GM12878 (cell line): ENCODE data around the gene MYB. TPM values are rescaled to one million over a fixed set of nuclear protein-coding genes. Genes with fewer than 3 reads are reported as not detected.
A peak's percentile ranks its signal among the peaks of the same experiment; 100 is the strongest.

ENCODE experiments used
- CREB1 ChIP-seq: IDR thresholded peaks from 2 replicates; pipeline ENCODE4 v1.6.1; 2012; ENCODE audit warnings: low read depth, mild to moderate bottlenecking, inconsistent platforms
- FOS ChIP-seq: IDR thresholded peaks from 3 replicates; pipeline ENCODE4 v1.6.1; 2011; ENCODE audit warnings: borderline replicate concordance; ENCODE audit not compliant: insufficient read length; ENCODE audit errors: extremely low read depth
- MTA2 ChIP-seq: fragments of 450-650 bp; IDR thresholded peaks from 2 replicates; pipeline ENCODE4 v1.6.1; 2016; ENCODE audit warnings: low read depth, mild to moderate bottlenecking, moderate library complexity
- NBN ChIP-seq: fragments of 450-650 bp; IDR thresholded peaks from 2 replicates; pipeline ENCODE4 v1.6.1; 2016
- POLR2AphosphoS5 ChIP-seq: IDR thresholded peaks from 2 replicates; pipeline ENCODE4 v1.6.1; 2011; ENCODE audit warnings: mild to moderate bottlenecking, low read length, inconsistent platforms
- RAD51 ChIP-seq: fragments of 450-650 bp; IDR thresholded peaks from 2 replicates; pipeline ENCODE4 v1.6.1; 2016; ENCODE audit warnings: moderate library complexity, mild to moderate bottlenecking, inconsistent platforms
- SP1 ChIP-seq: IDR thresholded peaks from one replicate; pipeline ENCODE4 v1.6.1; 2011; ENCODE audit warnings: low read depth, low read length
- TBL1XR1 ChIP-seq: IDR thresholded peaks from 2 replicates; pipeline ENCODE4 v1.6.1; 2012; ENCODE audit warnings: low read depth, low read length, improper control_type of control experiment
- YBX1 ChIP-seq: fragments of 450-650 bp; IDR thresholded peaks from 2 replicates; pipeline ENCODE4 v1.6.1; 2016; ENCODE audit warnings: antibody characterized with exemption
- ZNF207 ChIP-seq: fragments of 450-650 bp; IDR thresholded peaks from 2 replicates; pipeline ENCODE4 v1.6.1; 2014; ENCODE audit warnings: antibody characterized with exemption, mild to moderate bottlenecking, borderline replicate concordance
- polyA plus RNA-seq, 11 experiments: library from polyadenylated mRNA; depleted of rRNA in 4 of 11; unstranded in 6 of 11; stranded (reverse) in 5 of 11; fragments of >200 nt; fragmentation: Nextera tagmentation in 4 of 11; fragmentation: Illumina TruSeq in 1 of 11; extraction: Ambion mirVana in 4 of 11; extraction: Trizol in 1 of 11; gene quantifications; 1 replicate in 1 of 11; 2 replicates in 10 of 11; pipeline versions ENCODE4 v1.2.1 to v1.2.3, GENCODE V29; 2011 to 2016; ENCODE audit warnings: inconsistent platforms in 2 of 11, missing spikeins in 2 of 11, low read depth in 1 of 11
- total RNA-seq, 4 experiments: library from RNA; depleted of rRNA in 3 of 4; stranded (reverse); fragments of >200 nt in 3 of 4; fragmentation: Illumina TruSeq in 1 of 4; extraction: Trizol in 1 of 4; gene quantifications; 2 replicates each; pipeline versions ENCODE4 v1.2.1 to v1.2.3, GENCODE V29; 2013 to 2021
- TF ChIP-seq, protein P1 (sequence below): IDR thresholded peaks from 2 replicates; pipeline ENCODE4 v1.6.1; 2011; ENCODE audit warnings: borderline replicate concordance, low read depth, mild to moderate bottlenecking, moderate library complexity, low read length; ENCODE audit not compliant: insufficient read depth, poor library complexity, severe bottlenecking
- TF ChIP-seq, protein P2 (sequence below): fragments of 450-650 bp; IDR thresholded peaks from 2 replicates; pipeline ENCODE4 v1.6.1; 2017; ENCODE audit warnings: borderline replicate concordance
- TF ChIP-seq, protein P3 (sequence below): fragments of 450-650 bp; IDR thresholded peaks from 2 replicates; pipeline ENCODE4 v1.6.1; 2017; ENCODE audit warnings: low read depth, mild to moderate bottlenecking, moderate library complexity
- TF ChIP-seq, protein P4 (sequence below): fragments of 450-650 bp; IDR thresholded peaks from 2 replicates; pipeline ENCODE4 v1.6.1; 2016; ENCODE audit warnings: mild to moderate bottlenecking, moderate library complexity, borderline replicate concordance
- TF ChIP-seq, protein P5 (sequence below): fragments of 450-650 bp; IDR thresholded peaks from 2 replicates; pipeline ENCODE4 v1.6.1; 2016; ENCODE audit warnings: mild to moderate bottlenecking
- TF ChIP-seq, protein P6 (sequence below): fragments of 450-650 bp; IDR thresholded peaks from 2 replicates; pipeline ENCODE4 v1.6.1; 2017; ENCODE audit warnings: antibody characterized with exemption, mild to moderate bottlenecking, moderate library complexity

Gene MYB
- total and polyA plus RNA-seq, 10 of the 15 experiments (the other 5 are each of a cell fraction or from before 2014, with no cell fraction given), result 7.0 to 29.8 (median 21.5) TPM

DNA sequence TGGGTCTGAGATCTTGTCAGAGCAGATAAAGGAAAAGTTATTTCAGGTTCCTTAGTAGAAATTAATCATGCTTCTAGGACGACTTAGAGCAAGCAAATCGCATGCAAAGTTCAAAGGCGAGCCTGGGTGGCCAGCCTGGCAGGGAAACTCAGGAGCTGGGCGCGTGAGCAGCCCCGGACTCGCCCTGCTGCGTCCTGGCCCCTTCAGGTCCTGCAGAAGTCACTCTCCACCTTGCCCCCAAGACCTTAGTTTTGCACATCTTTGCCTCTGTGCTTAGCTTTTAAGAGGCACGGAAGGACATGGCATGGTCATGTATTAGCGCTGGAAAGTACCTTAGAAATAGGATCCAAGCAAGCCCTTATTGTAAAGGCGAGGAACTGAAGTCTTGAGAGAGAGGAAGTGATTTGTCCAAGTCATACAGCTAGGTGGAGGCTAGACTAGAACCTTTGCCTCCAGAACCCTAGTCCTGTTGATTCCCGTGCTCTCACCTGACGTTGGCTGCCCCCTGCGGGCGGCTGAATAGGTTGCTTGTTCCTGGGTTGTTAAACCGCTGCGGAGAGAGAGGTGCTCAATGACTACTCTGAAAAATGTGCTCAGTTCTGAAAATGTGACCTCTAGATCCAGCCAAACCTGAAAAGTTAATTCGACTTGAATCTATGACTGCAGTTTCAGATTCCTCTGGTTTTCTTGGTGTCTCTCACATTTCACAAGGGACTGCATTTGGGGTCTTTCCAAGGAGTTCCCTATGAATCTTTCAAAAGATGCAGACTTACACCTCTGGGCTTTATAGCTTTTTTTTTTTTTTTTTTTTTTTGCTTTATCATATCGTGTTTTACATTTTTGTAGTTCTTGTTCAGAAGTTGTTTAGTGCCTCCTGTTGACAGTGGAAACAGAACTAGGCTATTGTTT is 2.7 kb downstream of the MYB start (continued):
- TF ChIP-seq TBL1XR1 (0 out of 2 replicates have a peak, but pooled peaks have one; percentile 15), MTA2 (no peak), YBX1 (no peak), POLR2AphosphoS5 (no peak), RAD51 (0 out of 2 replicates have a peak, but pooled peaks have one; percentile 9), SP1 (no peak), FOS (no peak), NBN (peak; percentile 32), ZNF207 (no peak), CREB1 (no peak)
- TF ChIP-seq, protein P1, sequence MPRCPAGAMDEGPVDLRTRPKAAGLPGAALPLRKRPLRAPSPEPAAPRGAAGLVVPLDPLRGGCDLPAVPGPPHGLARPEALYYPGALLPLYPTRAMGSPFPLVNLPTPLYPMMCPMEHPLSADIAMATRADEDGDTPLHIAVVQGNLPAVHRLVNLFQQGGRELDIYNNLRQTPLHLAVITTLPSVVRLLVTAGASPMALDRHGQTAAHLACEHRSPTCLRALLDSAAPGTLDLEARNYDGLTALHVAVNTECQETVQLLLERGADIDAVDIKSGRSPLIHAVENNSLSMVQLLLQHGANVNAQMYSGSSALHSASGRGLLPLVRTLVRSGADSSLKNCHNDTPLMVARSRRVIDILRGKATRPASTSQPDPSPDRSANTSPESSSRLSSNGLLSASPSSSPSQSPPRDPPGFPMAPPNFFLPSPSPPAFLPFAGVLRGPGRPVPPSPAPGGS, result no peak
- TF ChIP-seq, protein P2, sequence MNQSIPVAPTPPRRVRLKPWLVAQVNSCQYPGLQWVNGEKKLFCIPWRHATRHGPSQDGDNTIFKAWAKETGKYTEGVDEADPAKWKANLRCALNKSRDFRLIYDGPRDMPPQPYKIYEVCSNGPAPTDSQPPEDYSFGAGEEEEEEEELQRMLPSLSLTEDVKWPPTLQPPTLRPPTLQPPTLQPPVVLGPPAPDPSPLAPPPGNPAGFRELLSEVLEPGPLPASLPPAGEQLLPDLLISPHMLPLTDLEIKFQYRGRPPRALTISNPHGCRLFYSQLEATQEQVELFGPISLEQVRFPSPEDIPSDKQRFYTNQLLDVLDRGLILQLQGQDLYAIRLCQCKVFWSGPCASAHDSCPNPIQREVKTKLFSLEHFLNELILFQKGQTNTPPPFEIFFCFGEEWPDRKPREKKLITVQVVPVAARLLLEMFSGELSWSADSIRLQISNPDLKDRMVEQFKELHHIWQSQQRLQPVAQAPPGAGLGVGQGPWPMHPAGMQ, result no peak
- TF ChIP-seq, protein P3, sequence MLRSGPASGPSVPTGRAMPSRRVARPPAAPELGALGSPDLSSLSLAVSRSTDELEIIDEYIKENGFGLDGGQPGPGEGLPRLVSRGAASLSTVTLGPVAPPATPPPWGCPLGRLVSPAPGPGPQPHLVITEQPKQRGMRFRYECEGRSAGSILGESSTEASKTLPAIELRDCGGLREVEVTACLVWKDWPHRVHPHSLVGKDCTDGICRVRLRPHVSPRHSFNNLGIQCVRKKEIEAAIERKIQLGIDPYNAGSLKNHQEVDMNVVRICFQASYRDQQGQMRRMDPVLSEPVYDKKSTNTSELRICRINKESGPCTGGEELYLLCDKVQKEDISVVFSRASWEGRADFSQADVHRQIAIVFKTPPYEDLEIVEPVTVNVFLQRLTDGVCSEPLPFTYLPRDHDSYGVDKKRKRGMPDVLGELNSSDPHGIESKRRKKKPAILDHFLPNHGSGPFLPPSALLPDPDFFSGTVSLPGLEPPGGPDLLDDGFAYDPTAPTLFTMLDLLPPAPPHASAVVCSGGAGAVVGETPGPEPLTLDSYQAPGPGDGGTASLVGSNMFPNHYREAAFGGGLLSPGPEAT, result no peak
- TF ChIP-seq, protein P4, sequence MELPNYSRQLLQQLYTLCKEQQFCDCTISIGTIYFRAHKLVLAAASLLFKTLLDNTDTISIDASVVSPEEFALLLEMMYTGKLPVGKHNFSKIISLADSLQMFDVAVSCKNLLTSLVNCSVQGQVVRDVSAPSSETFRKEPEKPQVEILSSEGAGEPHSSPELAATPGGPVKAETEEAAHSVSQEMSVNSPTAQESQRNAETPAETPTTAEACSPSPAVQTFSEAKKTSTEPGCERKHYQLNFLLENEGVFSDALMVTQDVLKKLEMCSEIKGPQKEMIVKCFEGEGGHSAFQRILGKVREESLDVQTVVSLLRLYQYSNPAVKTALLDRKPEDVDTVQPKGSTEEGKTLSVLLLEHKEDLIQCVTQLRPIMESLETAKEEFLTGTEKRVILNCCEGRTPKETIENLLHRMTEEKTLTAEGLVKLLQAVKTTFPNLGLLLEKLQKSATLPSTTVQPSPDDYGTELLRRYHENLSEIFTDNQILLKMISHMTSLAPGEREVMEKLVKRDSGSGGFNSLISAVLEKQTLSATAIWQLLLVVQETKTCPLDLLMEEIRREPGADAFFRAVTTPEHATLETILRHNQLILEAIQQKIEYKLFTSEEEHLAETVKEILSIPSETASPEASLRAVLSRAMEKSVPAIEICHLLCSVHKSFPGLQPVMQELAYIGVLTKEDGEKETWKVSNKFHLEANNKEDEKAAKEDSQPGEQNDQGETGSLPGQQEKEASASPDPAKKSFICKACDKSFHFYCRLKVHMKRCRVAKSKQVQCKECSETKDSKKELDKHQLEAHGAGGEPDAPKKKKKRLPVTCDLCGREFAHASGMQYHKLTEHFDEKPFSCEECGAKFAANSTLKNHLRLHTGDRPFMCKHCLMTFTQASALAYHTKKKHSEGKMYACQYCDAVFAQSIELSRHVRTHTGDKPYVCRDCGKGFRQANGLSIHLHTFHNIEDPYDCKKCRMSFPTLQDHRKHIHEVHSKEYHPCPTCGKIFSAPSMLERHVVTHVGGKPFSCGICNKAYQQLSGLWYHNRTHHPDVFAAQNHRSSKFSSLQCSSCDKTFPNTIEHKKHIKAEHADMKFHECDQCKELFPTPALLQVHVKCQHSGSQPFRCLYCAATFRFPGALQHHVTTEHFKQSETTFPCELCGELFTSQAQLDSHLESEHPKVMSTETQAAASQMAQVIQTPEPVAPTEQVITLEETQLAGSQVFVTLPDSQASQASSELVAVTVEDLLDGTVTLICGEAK, result peak; percentile 58; the same call in 1 of the 2 replicates
- TF ChIP-seq, protein P5, sequence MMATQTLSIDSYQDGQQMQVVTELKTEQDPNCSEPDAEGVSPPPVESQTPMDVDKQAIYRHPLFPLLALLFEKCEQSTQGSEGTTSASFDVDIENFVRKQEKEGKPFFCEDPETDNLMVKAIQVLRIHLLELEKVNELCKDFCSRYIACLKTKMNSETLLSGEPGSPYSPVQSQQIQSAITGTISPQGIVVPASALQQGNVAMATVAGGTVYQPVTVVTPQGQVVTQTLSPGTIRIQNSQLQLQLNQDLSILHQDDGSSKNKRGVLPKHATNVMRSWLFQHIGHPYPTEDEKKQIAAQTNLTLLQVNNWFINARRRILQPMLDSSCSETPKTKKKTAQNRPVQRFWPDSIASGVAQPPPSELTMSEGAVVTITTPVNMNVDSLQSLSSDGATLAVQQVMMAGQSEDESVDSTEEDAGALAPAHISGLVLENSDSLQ, result no peak
- TF ChIP-seq, protein P6, sequence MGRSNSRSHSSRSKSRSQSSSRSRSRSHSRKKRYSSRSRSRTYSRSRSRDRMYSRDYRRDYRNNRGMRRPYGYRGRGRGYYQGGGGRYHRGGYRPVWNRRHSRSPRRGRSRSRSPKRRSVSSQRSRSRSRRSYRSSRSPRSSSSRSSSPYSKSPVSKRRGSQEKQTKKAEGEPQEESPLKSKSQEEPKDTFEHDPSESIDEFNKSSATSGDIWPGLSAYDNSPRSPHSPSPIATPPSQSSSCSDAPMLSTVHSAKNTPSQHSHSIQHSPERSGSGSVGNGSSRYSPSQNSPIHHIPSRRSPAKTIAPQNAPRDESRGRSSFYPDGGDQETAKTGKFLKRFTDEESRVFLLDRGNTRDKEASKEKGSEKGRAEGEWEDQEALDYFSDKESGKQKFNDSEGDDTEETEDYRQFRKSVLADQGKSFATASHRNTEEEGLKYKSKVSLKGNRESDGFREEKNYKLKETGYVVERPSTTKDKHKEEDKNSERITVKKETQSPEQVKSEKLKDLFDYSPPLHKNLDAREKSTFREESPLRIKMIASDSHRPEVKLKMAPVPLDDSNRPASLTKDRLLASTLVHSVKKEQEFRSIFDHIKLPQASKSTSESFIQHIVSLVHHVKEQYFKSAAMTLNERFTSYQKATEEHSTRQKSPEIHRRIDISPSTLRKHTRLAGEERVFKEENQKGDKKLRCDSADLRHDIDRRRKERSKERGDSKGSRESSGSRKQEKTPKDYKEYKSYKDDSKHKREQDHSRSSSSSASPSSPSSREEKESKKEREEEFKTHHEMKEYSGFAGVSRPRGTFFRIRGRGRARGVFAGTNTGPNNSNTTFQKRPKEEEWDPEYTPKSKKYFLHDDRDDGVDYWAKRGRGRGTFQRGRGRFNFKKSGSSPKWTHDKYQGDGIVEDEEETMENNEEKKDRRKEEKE, result no peak
